ENCODE data around the gene ZC3H7A. TPM values are rescaled to one million over a fixed set of nuclear protein-coding genes. Genes with fewer than 3 reads are reported as not detected.

Gene ZC3H7A
- total RNA-seq, 1 experiment from 2014 or later: 43.1 TPM

DNA sequence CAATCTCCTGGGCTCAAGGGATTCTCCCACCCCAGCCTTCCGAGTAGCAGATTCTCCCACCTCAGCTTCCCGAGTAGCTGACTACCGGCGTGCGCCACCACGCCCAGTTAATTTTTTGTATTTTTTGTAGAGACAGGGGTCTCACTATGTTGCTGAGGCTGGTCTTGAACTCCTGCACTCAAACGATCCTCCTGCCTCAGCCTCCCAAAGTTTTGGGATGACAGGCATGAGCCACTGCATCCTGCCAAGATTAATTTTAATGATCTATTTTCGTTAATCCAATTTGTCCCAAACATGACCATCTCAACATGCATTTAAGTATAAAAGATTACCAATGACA, 1.2 kb downstream of the ZC3H7A start:
- WGBS (ENCODE audit: extremely low coverage, insufficient read length, low lambda C conversion rate): no CpG with 5 or more reads among the region's 8 CpGs
- H3K9ac ChIP-seq (ENCODE audit: extremely low read depth, insufficient read length, low read length): no peak overlapping the region
- DNase-seq: no peak
- peak overlapping the region in 2 of 3 experiments; percentile 57 to 86; a peak in 4 of 7 replicates for H3K27ac Mint-ChIP-seq
- no peaks in the 10 kb centered on the region for H3K27me3 ChIP-seq (ENCODE audit: insufficient read depth, low read length)
- no peak overlapping the region for H3K56ac ChIP-seq (ENCODE audit: insufficient read length, low read depth, low read length)
- no peak overlapping the region for H2BK15ac ChIP-seq (ENCODE audit: low read depth, low read length)
- no peak overlapping the region for H4K8ac ChIP-seq (replicated peaks; ENCODE audit: insufficient read length, low read depth, low read length)
- H3K4me2 ChIP-seq (ENCODE audit: insufficient read depth, insufficient read length, low read length): peak overlapping the region; percentile 58
- no peak overlapping the region for H2BK120ac ChIP-seq (ENCODE audit: low read depth, low read length, poor library complexity, severe bottlenecking)
- H3K4me1 ChIP-seq (ENCODE audit: insufficient read depth, low read length): no peaks in the 10 kb centered on the region
- H3K4me1 Mint-ChIP-seq: peaks cover 35 to 49% of the 10 kb centered on the region in 2 experiments
- H3K9me3 Mint-ChIP-seq: no peaks in the 10 kb centered on the region
- H3K23me2 ChIP-seq (ENCODE audit: insufficient read length, low read depth, low read length, poor library complexity, severe bottlenecking): peaks cover 16% of the 10 kb centered on the region
- H4K5ac ChIP-seq (ENCODE audit: insufficient read length, low read depth, low read length): no peak overlapping the region
- H4K91ac ChIP-seq (ENCODE audit: insufficient read length, low read depth, low read length): no peak overlapping the region
- H3K4ac ChIP-seq (ENCODE audit: low read depth, low read length): no peak overlapping the region
- H3K4me3 Mint-ChIP-seq: peak overlapping the region; percentile 86 to 91
- H2BK12ac ChIP-seq (ENCODE audit: insufficient read length, low read depth, low read length): no peak overlapping the region
- no peak overlapping the region for H3K23ac ChIP-seq (ENCODE audit: insufficient read length, low read depth, low read length)
- no peak overlapping the region for H3K27ac ChIP-seq (ENCODE audit: insufficient read length, low read depth, low read length)
- no peak overlapping the region for H2BK5ac ChIP-seq (ENCODE audit: insufficient read length, low read length)
- TF ChIP-seq, protein P1, sequence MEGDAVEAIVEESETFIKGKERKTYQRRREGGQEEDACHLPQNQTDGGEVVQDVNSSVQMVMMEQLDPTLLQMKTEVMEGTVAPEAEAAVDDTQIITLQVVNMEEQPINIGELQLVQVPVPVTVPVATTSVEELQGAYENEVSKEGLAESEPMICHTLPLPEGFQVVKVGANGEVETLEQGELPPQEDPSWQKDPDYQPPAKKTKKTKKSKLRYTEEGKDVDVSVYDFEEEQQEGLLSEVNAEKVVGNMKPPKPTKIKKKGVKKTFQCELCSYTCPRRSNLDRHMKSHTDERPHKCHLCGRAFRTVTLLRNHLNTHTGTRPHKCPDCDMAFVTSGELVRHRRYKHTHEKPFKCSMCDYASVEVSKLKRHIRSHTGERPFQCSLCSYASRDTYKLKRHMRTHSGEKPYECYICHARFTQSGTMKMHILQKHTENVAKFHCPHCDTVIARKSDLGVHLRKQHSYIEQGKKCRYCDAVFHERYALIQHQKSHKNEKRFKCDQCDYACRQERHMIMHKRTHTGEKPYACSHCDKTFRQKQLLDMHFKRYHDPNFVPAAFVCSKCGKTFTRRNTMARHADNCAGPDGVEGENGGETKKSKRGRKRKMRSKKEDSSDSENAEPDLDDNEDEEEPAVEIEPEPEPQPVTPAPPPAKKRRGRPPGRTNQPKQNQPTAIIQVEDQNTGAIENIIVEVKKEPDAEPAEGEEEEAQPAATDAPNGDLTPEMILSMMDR (conservative IDR thresholded peaks at IDR 0.05): no peak
- peaks cover 0 to 10% (median 7%) of the 10 kb centered on the region in 3 experiments; a peak in 3 of 7 replicates for H3K36me3 Mint-ChIP-seq (ENCODE audit: insufficient read depth in 1 of 3, low read depth in 3 of 3)
- no peaks in the 10 kb centered on the region for H4K20me1 ChIP-seq (ENCODE audit: control insufficient read depth, insufficient read depth, insufficient read length)
- H3T11ph ChIP-seq (ENCODE audit: low read length): no peak overlapping the region
- no peak overlapping the region for H3K14ac ChIP-seq (ENCODE audit: insufficient read depth, low read length)
- H2AK5ac ChIP-seq (ENCODE audit: insufficient read length, low read length): no peak overlapping the region
- H3K79me2 ChIP-seq (ENCODE audit: insufficient read depth, low read length): peaks cover 9% of the 10 kb centered on the region; the same call in 1 of the 2 replicates
- H2BK20ac ChIP-seq (ENCODE audit: low read depth, low read length, poor library complexity, severe bottlenecking): no peak overlapping the region
- no peak overlapping the region for H3K18ac ChIP-seq (ENCODE audit: insufficient read length, low read depth, low read length)
- no peaks in the 10 kb centered on the region; the same call in 1 of the 2 replicates for H3K27me3 Mint-ChIP-seq (ENCODE audit: low read depth)
- no peak overlapping the region for H2AFZ ChIP-seq (ENCODE audit: low read length)
- H3K9me3 ChIP-seq (ENCODE audit: control insufficient read depth, low read depth, low read length): no peaks in the 10 kb centered on the region
- H3K79me1 ChIP-seq (ENCODE audit: insufficient read depth, low read depth, low read length, poor library complexity, severe bottlenecking): no peaks in the 10 kb centered on the region
